ENCODE data around the gene FAM81B.

- TF ChIP-seq, protein P1, sequence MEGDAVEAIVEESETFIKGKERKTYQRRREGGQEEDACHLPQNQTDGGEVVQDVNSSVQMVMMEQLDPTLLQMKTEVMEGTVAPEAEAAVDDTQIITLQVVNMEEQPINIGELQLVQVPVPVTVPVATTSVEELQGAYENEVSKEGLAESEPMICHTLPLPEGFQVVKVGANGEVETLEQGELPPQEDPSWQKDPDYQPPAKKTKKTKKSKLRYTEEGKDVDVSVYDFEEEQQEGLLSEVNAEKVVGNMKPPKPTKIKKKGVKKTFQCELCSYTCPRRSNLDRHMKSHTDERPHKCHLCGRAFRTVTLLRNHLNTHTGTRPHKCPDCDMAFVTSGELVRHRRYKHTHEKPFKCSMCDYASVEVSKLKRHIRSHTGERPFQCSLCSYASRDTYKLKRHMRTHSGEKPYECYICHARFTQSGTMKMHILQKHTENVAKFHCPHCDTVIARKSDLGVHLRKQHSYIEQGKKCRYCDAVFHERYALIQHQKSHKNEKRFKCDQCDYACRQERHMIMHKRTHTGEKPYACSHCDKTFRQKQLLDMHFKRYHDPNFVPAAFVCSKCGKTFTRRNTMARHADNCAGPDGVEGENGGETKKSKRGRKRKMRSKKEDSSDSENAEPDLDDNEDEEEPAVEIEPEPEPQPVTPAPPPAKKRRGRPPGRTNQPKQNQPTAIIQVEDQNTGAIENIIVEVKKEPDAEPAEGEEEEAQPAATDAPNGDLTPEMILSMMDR (IDR thresholded peaks at IDR 0.05), result no peak
- no peak for TF ChIP-seq EZH2phosphoT487 (IDR thresholded peaks at IDR 0.05)
Observed at GRCh38 chr5:95432779-95433178, 41.6 kb downstream of the FAM81B start.

Data from neural progenitor cell (in vitro differentiated cells).